Gastrocnemius medialis (tissue), 4 donors: ENCODE measurements around the gene SNRK. TPM values are rescaled to one million over a fixed set of nuclear protein-coding genes. Genes with fewer than 3 reads are reported as not detected.

Experiments
- ATAC-seq, 2 donors: fragments of 150-250 bp; one replicate each; pipeline ENCODE4 v1.9.1; 2016
- DNase-seq, 2 donors: peaks; one replicate each; pipeline ENCODE4 v3.0.0-alpha.2; 2019
- H3K27ac ChIP-seq, 4 donors: fragments of 200-600 bp; sonication (generic); 1 replicate in 1 of 4; 2 replicates in 3 of 4; pipeline ENCODE4 v1.5.1; 2016 to 2018; ENCODE audit warnings: mild to moderate bottlenecking in 2 of 4, moderate library complexity in 1 of 4
- H3K27me3 ChIP-seq, 3 donors: fragments of 200-600 bp; sonication (generic) in 2 of 3; 1 replicate in 1 of 3; 2 replicates in 2 of 3; pipeline versions ENCODE4 v1.5.1 to v1.6.0; 2016 to 2019; ENCODE audit warnings: mild to moderate bottlenecking in 1 of 3, moderate library complexity in 1 of 3
- H3K36me3 ChIP-seq, 2 donors: fragments of 200-600 bp; sonication (generic) in 1 of 2; one replicate each; pipeline ENCODE4 v1.5.1; 2017 to 2018
- H3K4me1 ChIP-seq, 2 donors: fragments of 200-600 bp; sonication (generic) in 1 of 2; one replicate each; pipeline ENCODE4 v1.5.1; 2016 to 2017; ENCODE audit warnings: mild to moderate bottlenecking in 2 of 2
- H3K4me3 ChIP-seq, 4 donors: fragments of 200-600 bp; sonication (generic) in 3 of 4; 1 replicate in 1 of 4; 2 replicates in 3 of 4; pipeline ENCODE4 v1.5.1; 2016 to 2019; ENCODE audit warnings: mild to moderate bottlenecking in 2 of 4
- H3K9me3 ChIP-seq, 3 donors: fragments of 200-600 bp; sonication (generic) in 2 of 3; 1 replicate in 1 of 3; 2 replicates in 2 of 3; pipeline ENCODE4 v1.5.1; 2016 to 2019
- CTCF ChIP-seq, 5 experiments: fragments of 450-650 bp in 3 of 5; fragments of 200-600 bp in 2 of 5; sonication (generic) in 2 of 5; IDR thresholded peaks in 4 of 5; conservative IDR thresholded peaks in 1 of 5; 1 replicate in 4 of 5; 2 replicates in 1 of 5; pipeline ENCODE4 v1.5.1; 2016 to 2019; ENCODE audit warnings: antibody characterized with exemption in 5 of 5, mild to moderate bottlenecking in 3 of 5, moderate library complexity in 3 of 5
- POLR2A ChIP-seq, 2 donors: fragments of 450-650 bp; IDR thresholded peaks; one replicate each; pipeline ENCODE4 v1.6.1; 2017; ENCODE audit warnings: antibody characterized with exemption in 2 of 2, mild to moderate bottlenecking in 2 of 2, moderate library complexity in 2 of 2
- in situ Hi-C, 4 donors: fragments of 200-750 bp; cut with MboI; loops; one replicate each; pipeline versions ENCODE4 v1.15.0 to v1.8.0; 2017; ENCODE audit warnings: low sequenced_read_pairs in 4 of 4
- intact Hi-C: fragments of 100-400 bp; cut with DNase I; formaldehyde crosslinking; loops from one replicate; pipeline ENCODE4 v1.15.1; 2023; ENCODE audit warnings: low total_unique reads
- total RNA-seq, 4 donors: library from RNA; depleted of rRNA; stranded (reverse); fragments of >200 nt; gene quantifications; one replicate each; pipeline versions ENCODE4 v1.1.0 to v1.2.3, GENCODE V29; 2016

Gene SNRK
- total RNA-seq, 4 donors from 2014 or later, result 18.4 to 29.0 (median 21.9) TPM

DNA sequence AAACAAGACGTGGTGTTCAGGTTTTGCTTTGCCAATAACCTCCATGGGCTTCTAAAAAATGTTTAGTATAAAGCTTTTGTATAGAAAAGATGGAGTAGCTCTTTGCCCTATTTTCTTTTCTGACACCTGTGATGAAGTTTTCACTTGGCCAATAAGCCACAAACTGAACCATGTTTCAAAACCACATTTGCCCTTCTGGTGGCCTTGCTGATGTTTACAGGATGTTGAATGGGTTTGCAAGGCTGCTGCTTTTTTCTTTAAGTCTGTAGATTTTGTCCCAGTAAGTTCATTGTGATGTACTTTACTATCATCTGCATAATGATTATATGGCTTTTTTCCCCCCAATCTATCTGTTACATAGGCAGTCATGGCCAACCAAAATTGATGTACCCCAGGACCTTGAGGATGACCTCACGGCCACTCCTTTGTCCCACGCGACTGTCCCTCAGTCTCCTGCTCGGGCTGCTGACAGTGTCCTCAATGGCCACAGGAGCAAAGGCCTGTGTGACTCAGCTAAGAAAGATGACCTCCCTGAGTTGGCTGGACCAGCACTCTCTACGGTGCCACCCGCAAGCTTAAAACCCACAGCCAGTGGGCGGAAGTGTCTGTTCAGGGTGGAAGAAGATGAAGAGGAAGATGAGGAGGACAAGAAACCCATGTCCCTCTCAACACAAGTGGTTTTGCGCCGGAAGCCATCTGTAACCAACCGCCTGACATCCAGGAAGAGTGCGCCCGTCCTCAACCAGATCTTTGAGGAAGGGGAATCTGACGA, 60.8 kb downstream of the SNRK start:
- Histone ChIP-seq H3K36me3 (peaks cover 4 to 82% of the 10 kb centered on the region in 2 donors), H3K4me1 (peaks cover 0 to 4% of the 10 kb centered on the region in 2 donors), H3K27ac (no peak overlapping the region), H3K27me3 (no peaks in the 10 kb centered on the region), H3K9me3 (no peaks in the 10 kb centered on the region), H3K4me3 (no peak overlapping the region)
- intact Hi-C loops (no loop called here), in situ Hi-C loops (no loop called here)
- TF ChIP-seq POLR2A (IDR thresholded peaks at IDR 0.05) (no peak), CTCF (IDR thresholded peaks at IDR 0.05 in 4 of 5, conservative IDR thresholded peaks at IDR 0.05 in 1 of 5) (no peak)
- ATAC-seq (no peak), DNase-seq (no peak)

DNA sequence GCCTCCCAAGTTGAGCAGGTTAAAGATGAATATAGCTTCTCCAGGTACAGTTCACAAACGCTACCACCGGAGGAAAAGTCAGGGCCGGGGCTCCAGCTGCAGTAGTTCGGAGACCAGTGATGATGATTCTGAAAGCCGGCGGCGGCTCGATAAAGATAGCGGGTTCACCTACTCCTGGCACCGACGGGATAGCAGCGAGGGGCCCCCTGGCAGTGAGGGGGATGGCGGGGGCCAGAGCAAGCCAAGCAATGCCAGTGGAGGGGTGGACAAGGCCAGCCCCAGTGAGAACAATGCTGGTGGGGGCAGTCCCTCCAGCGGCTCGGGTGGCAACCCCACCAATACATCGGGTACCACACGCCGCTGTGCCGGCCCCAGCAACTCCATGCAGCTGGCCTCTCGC, 61.4 kb downstream of the SNRK start:
- no peak for DNase-seq
- in situ Hi-C loops, result no loop called here

DNA sequence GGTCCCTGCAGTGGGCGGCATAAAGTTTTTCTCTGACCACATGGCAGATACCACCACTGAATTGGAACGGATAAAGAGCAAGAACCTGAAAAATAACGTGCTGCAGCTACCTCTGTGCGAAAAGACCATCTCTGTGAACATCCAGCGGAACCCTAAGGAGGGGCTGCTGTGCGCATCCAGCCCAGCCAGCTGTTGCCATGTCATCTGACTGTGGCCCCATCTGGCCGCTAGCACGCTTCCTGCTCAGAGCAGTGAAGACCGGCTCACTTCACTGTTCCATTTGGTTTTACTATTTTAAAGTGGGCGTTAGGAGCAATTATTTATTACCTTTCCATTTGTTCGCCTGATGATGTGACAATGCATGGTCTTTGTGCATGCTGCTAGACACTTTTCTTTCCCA, 62.0 kb downstream of the SNRK start:
- TF ChIP-seq POLR2A (IDR thresholded peaks at IDR 0.05) (no peak), CTCF (IDR thresholded peaks at IDR 0.05 in 4 of 5, conservative IDR thresholded peaks at IDR 0.05 in 1 of 5) (no peak)
- peaks cover 4 to 70% of the 10 kb centered on the region in 2 donors for H3K36me3 ChIP-seq
- intact Hi-C loops (no loop called here), in situ Hi-C loops (no loop called here)
- DNase-seq (no peak), ATAC-seq (no peak)
- H3K9me3 ChIP-seq, result no peaks in the 10 kb centered on the region
- no peaks in the 10 kb centered on the region for H3K27me3 ChIP-seq
- H3K4me1 ChIP-seq, result peaks cover 0 to 4% of the 10 kb centered on the region in 2 donors
- no peak overlapping the region for H3K4me3 ChIP-seq
- no peak overlapping the region for H3K27ac ChIP-seq

More for the DNA sequence above, 61.4 kb downstream of the SNRK start:
- Histone ChIP-seq H3K27me3 (no peaks in the 10 kb centered on the region), H3K9me3 (no peaks in the 10 kb centered on the region), H3K36me3 (peaks cover 4 to 76% of the 10 kb centered on the region in 2 donors), H3K4me1 (peaks cover 0 to 4% of the 10 kb centered on the region in 2 donors), H3K27ac (no peak overlapping the region), H3K4me3 (no peak overlapping the region)
- TF ChIP-seq POLR2A (IDR thresholded peaks at IDR 0.05), result no peak
- TF ChIP-seq CTCF (IDR thresholded peaks at IDR 0.05 in 4 of 5, conservative IDR thresholded peaks at IDR 0.05 in 1 of 5), result no peak
- no peak for ATAC-seq
- intact Hi-C loops, result no loop called here

DNA sequence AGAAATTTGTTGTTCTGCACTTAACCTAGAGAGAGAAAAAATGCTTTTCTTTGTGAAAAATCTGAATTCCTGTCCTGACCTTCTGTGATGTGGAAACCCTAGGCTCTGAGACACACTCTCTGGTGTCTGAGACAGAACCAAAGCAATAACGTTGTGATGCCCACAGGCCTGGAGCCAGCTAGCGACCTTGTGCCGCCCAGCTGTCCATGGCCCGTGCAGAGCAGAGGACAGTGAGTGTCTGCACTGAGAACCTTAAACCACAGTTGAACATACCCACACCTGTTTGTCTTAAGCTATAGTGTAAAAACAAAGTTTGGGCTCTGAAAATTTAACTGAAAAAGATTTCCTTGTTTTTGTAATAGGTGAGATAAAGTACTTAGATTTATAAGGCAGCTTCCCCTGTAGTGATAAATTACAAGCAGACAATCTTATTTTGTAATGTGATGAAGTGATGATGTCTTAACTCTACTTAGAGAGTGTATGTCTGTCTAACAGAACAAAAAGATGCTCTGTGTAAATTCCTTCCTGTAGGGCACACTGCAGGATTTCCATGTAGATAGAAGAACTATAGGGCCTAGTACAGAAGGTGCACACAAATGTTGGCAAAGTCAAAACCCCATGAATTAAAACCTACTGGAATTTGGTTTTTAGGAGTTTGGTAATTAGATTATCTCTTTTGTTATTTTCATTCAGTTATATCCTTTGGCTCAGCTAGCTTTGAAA, 62.7 kb downstream of the SNRK start:
- no peaks in the 10 kb centered on the region for H3K27me3 ChIP-seq
- in situ Hi-C loops, result no loop called here
- DNase-seq (no peak), ATAC-seq (no peak)
- intact Hi-C loops, result no loop called here
- no peak overlapping the region for H3K4me3 ChIP-seq
- H3K9me3 ChIP-seq, result no peaks in the 10 kb centered on the region
- no peaks in the 10 kb centered on the region for H3K4me1 ChIP-seq
- TF ChIP-seq CTCF (IDR thresholded peaks at IDR 0.05 in 4 of 5, conservative IDR thresholded peaks at IDR 0.05 in 1 of 5), result no peak
- TF ChIP-seq POLR2A (IDR thresholded peaks at IDR 0.05), result no peak
- H3K36me3 ChIP-seq, result peaks cover 4 to 65% of the 10 kb centered on the region in 2 donors
- H3K27ac ChIP-seq, result no peak overlapping the region
